ENCODE data around the gene P2RY6.

Gene P2RY6

GRCh38 chr11:73325036-73325981, 53.2 kb downstream of the P2RY6 start:
- TF ChIP-seq CTCF (IDR thresholded peaks at IDR 0.05; ENCODE audit: borderline replicate concordance, control extremely low read depth, extremely low read depth, insufficient read depth, missing control alignments), result no peak
- peak; percentile 90 for DNase-seq (ENCODE audit: low spot score)
- in situ Hi-C loops (cut with MboI; ENCODE audit: low sequenced_read_pairs, unreplicated experiment), result no loop called here

- in situ Hi-C loops (cut with MboI; ENCODE audit: low sequenced_read_pairs, unreplicated experiment), result no loop called here
- TF ChIP-seq CTCF (IDR thresholded peaks at IDR 0.05; ENCODE audit: borderline replicate concordance, control extremely low read depth, extremely low read depth, insufficient read depth, missing control alignments), result no peak
- DNase-seq (ENCODE audit: low spot score), result peak; percentile 71
Observed at GRCh38 chr11:73326929-73327811, 55.0 kb downstream of the P2RY6 start.

- in situ Hi-C loops (cut with MboI; ENCODE audit: low sequenced_read_pairs, unreplicated experiment), result no loop called here
- DNase-seq (ENCODE audit: low spot score), result no peak
Observed at GRCh38 chr11:73327812-73328364, 55.8 kb downstream of the P2RY6 start.

GRCh38 chr11:73330569-73331093, 58.5 kb downstream of the P2RY6 start:
- TF ChIP-seq CTCF (IDR thresholded peaks at IDR 0.05; ENCODE audit: borderline replicate concordance, control extremely low read depth, extremely low read depth, insufficient read depth, missing control alignments), result no peak
- DNase-seq (ENCODE audit: low spot score), result no peak
- in situ Hi-C loops (cut with MboI; ENCODE audit: low sequenced_read_pairs, unreplicated experiment), result no loop called here

More at GRCh38 chr11:73327812-73328364, 55.8 kb downstream of the P2RY6 start:
- TF ChIP-seq CTCF (IDR thresholded peaks at IDR 0.05; ENCODE audit: borderline replicate concordance, control extremely low read depth, extremely low read depth, insufficient read depth, missing control alignments), result no peak

GRCh38 chr11:73331138-73331916, 59.2 kb downstream of the P2RY6 start:
- no peak for DNase-seq (ENCODE audit: low spot score)
- no peak for TF ChIP-seq CTCF (IDR thresholded peaks at IDR 0.05; ENCODE audit: borderline replicate concordance, control extremely low read depth, extremely low read depth, insufficient read depth, missing control alignments)
- in situ Hi-C loops (cut with MboI; ENCODE audit: low sequenced_read_pairs, unreplicated experiment), result no loop called here
